ENCODE results near the gene FNIP1. TPM values are rescaled to one million over a fixed set of nuclear protein-coding genes. Genes with fewer than 3 reads are reported as not detected.

FNIP1 gene
- 17.1 and 17.3 TPM in 2 replicates for total RNA-seq (2021; fragmentation: NEBNext Ultra II Directional; extraction: Animal tissue kit (Norgen Biotek cat#: 25700))
- polyA plus RNA-seq (2011; rRNA removed): 2.8 and 3.5 TPM in 2 replicates
- polyA plus RNA-seq (2011; cell fraction: cytosol; rRNA removed): 3.7 TPM
- 6.1 TPM for polyA plus RNA-seq (2011; cell fraction: nucleus; rRNA removed)
- polyA plus RNA-seq (2012, experiment 1 of 2): 3.5 to 7.1 TPM (median 4.4 TPM) in 4 replicates
- polyA plus RNA-seq (2012, experiment 2 of 2): 0.50 TPM
- 7.6 TPM for polyA plus RNA-seq (2013, experiment 1 of 2)
- 7.2 TPM for polyA plus RNA-seq (2013, experiment 2 of 2)
- polyA minus RNA-seq (2011; rRNA and poly(A)+ RNA removed): 21.3 and 30.7 TPM in 2 replicates
- polyA minus RNA-seq (2011; cell fraction: cytosol; rRNA and poly(A)+ RNA removed): 10.1 TPM
- polyA minus RNA-seq (2011; cell fraction: nucleus; rRNA and poly(A)+ RNA removed): 34.6 TPM
- long read RNA-seq, experiment 1, partial matches to known transcripts: 1 of 4 reads
- long read RNA-seq, experiment 1, other reads (novel, unspliced or antisense): 2 of 4 reads
- long read RNA-seq, experiment 2, partial matches to known transcripts: 0 of 1 reads
- long read RNA-seq, experiment 2, other reads (novel, unspliced or antisense): 1 of 1 reads

GRCh38 chr5:131796793-131797693 lies at the start of gene FNIP1:
Gene FNIP1, minus strand, starts transcription at chr5:131797017. Its CDS starts 96 bp downstream, at chr5:131796921.
- peak within 1 kb of the TSS; percentile 79 for H2BK5ac ChIP-seq (ENCODE audit: low read depth, low read length)
- no peak within 1 kb of the TSS for H2BK20ac ChIP-seq (ENCODE audit: low read length)
- H3K4ac ChIP-seq (replicated peaks; ENCODE audit: insufficient read length, low read depth, low read length): no peak within 1 kb of the TSS
- H4K20me1 ChIP-seq (replicated peaks in 1 of 2; ENCODE audit: control insufficient read depth in 1 of 2, insufficient read depth in 2 of 2, low read length in 2 of 2): peaks cover 3% of the 10 kb centered on the region in 2 experiments
- peaks cover 3% of the 10 kb centered on the region; the same call in 1 of the 2 replicates for H3K79me1 ChIP-seq (ENCODE audit: low read depth, low read length)
- H3K79me2 ChIP-seq (ENCODE audit: control insufficient read depth in 1 of 2, insufficient read depth in 2 of 2, low read length in 2 of 2): peaks cover 3 to 39% of the 10 kb centered on the region in 2 experiments; a peak in 3 of 4 replicates
- no peak within 1 kb of the TSS for H2BK15ac ChIP-seq (ENCODE audit: low read length)
- H3K23me2 ChIP-seq (ENCODE audit: low read depth, low read length): peaks cover 3% of the 10 kb centered on the region; the same call in 1 of the 2 replicates
- CTCF ChIA-PET (ENCODE audit: partially characterized antibody): interaction anchor here (1.2 to 3.1 kb wide), 4 partner anchors 13 to 211 kb away, joined by 3 to 20 read pairs (median 10); no protein-coding TSS in a partner anchor
- no peak within 1 kb of the TSS for H3K14ac ChIP-seq (ENCODE audit: insufficient read length)
- H3K9ac ChIP-seq (replicated peaks in 1 of 4; ENCODE audit: extremely low read depth in 1 of 4, low read depth in 3 of 4, low read length in 3 of 4): peak within 1 kb of the TSS; percentile 42 to 85 (median 74)
- POLR2A ChIA-PET (ENCODE audit: partially characterized antibody): interaction anchor here (0.6 to 2.4 kb wide), 15 partner anchors 9 to 570 kb away, joined by 3 to 14 read pairs (median 3); no protein-coding TSS in a partner anchor
- no peak for FAIRE-seq
- peak within 1 kb of the TSS; percentile 89 for H3K18ac ChIP-seq (ENCODE audit: extremely low read depth, low read length)
- H2BK12ac ChIP-seq (ENCODE audit: low read depth, low read length): 0 out of 2 replicates have a peak within 1 kb of the TSS, but pooled peaks have one; percentile 22
- peak within 1 kb of the TSS; percentile 68; the same call in 1 of the 2 replicates for H3K27ac ChIP-seq (ENCODE audit: low read depth, low read length)
- no peak within 1 kb of the TSS for H2AK5ac ChIP-seq (ENCODE audit: low read depth, low read length)
- WGBS, 2 experiments (ENCODE audit: extremely low coverage in 1 of 2, insufficient coverage in 1 of 2, insufficient read length in 1 of 2, insufficient replicate concordance in 2 of 2, low coverage in 1 of 2, low lambda C conversion rate in 2 of 2, missing lambda C conversion rate in 1 of 2): 1% methylated on average over 51 of the region's 79 CpGs; no CpG with 5 or more reads in 1 of the 2 experiments
- peak; percentile 88 to 98 for DNase-seq (ENCODE audit: low read depth in 1 of 2, low spot score in 2 of 2)
- 0 out of 7 replicates have a peak, but pooled peaks cover 0 to 1% (median 0%) of the 10 kb centered on the region in 4 experiments for H3K4me1 ChIP-seq (replicated peaks in 1 of 4; ENCODE audit: control insufficient read depth in 3 of 4, insufficient read depth in 4 of 4, low read length in 3 of 4)
- peak within 1 kb of the TSS; percentile 97 for H4K8ac ChIP-seq (ENCODE audit: extremely low read depth, insufficient read depth, low read length)
- H3K27me3 ChIP-seq (replicated peaks in 1 of 4; ENCODE audit: control insufficient read depth in 3 of 4, extremely low read depth in 1 of 4, insufficient read depth in 3 of 4, low read length in 3 of 4): peaks cover 0 to 3% (median 0%) of the 10 kb centered on the region in 4 experiments; a peak in 1 of 7 replicates
- H3K56ac ChIP-seq (replicated peaks; ENCODE audit: insufficient read length, low read depth, low read length): no peak within 1 kb of the TSS
- no peaks in the 10 kb centered on the region for H3K9me3 ChIP-seq (ENCODE audit: insufficient read depth in 2 of 2, low read depth in 1 of 2, low read length in 1 of 2)
- H3K36me3 ChIP-seq (ENCODE audit: control insufficient read depth in 2 of 4, insufficient read depth in 4 of 4, low read length in 3 of 4): no peaks in the 10 kb centered on the region
- peak within 1 kb of the TSS; percentile 73; the same call in 1 of the 2 replicates for H2AFZ ChIP-seq (ENCODE audit: low read length)
- no peak within 1 kb of the TSS for H2BK120ac ChIP-seq (replicated peaks; ENCODE audit: low read depth, low read length)
- H4K5ac ChIP-seq (ENCODE audit: insufficient read length, low read depth, low read length): peak within 1 kb of the TSS; percentile 38
- H3K4me2 ChIP-seq (ENCODE audit: insufficient read depth in 1 of 2, low read depth in 2 of 2, low read length in 2 of 2): peak within 1 kb of the TSS; percentile 64 to 78
- no peak within 1 kb of the TSS for H3K23ac ChIP-seq (ENCODE audit: insufficient read length)
- peak within 1 kb of the TSS; percentile 60 for H4K91ac ChIP-seq (replicated peaks; ENCODE audit: insufficient read length, low read length)
- peak within 1 kb of the TSS; percentile 76 to 96 (median 89) for H3K4me3 ChIP-seq (ENCODE audit: extremely low read depth in 1 of 4, insufficient read depth in 2 of 4, low read depth in 3 of 4, low read length in 4 of 4)
- peak; percentile 52; the same call in 1 of the 2 replicates for TF ChIP-seq RBBP5 (IDR thresholded peaks at IDR 0.05; ENCODE audit: borderline replicate concordance, low read depth, low read length)
- 0 out of 2 replicates have a peak, but pooled peaks have one; percentile 17 for TF ChIP-seq CHD2 (IDR thresholded peaks at IDR 0.05; ENCODE audit: low read length)
- TF ChIP-seq PHF8 (conservative IDR thresholded peaks at IDR 0.05; ENCODE audit: low read depth, low read length): peak; percentile 79
- TF ChIP-seq YY1 (IDR thresholded peaks at IDR 0.05; ENCODE audit: low read depth, low read length): no peak; the same call in 1 of the 2 replicates
- TF ChIP-seq, protein P1, sequence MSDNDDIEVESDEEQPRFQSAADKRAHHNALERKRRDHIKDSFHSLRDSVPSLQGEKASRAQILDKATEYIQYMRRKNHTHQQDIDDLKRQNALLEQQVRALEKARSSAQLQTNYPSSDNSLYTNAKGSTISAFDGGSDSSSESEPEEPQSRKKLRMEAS (IDR thresholded peaks at IDR 0.05): peak; percentile 91
- TF ChIP-seq TCF12 (IDR thresholded peaks at IDR 0.05; ENCODE audit: low read depth, low read length): no peak
- TF ChIP-seq HDAC2 (IDR thresholded peaks at IDR 0.05; ENCODE audit: borderline replicate concordance in 1 of 2, low read depth in 2 of 2, low read length in 2 of 2): 0 out of 4 replicates have a peak, but pooled peaks of 1 of the 2 experiments have one; percentile 31
